ENCODE data around the gene MTF1.
"Not testable (repeated sequence)": the region's sequence is repeated elsewhere in the genome, so short reads cannot be mapped to it uniquely, and the experiment has no call there.

MTF1 gene

DNA sequence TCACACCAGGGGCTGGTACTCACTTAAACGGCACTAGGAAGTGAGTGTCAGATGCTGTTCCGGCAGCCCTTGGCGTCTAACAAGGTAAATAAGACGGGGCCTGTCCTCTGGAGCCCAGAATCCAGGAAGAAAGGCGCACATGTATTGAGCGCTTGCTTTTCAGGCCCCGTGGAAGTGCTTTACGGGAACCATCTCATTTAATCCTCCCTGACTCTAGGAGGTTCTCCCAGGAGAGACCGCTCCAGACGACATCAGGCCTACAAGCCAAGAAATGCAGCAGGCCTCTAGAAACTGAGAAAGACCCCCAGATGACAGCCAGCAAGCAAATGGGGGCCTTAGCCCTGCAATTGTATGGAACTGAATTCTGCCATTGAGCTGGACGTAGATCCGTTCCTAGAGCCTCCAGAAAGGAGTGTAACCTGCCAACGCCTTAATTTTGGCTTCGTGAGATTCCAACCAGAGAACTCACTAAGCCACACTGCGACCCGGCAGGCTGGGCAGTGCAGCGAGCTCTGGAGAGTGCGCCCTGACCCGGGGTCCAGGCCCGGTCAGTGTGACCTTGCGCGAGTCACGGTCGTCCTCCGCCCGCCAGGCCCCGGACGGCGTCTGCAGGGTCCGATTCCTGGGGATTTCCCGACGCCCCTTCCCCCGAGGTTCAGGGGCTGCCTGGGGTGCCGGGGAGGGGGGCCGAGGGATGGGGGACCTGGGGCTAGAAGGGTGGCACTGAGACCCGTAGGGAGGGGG, 66.3 kb downstream of the MTF1 start:
- DNase-seq = peak; percentile 44

- no peak for DNase-seq
Measured at GRCh38 chr1:37782491-37782890, 76.9 kb downstream of the MTF1 start.

GRCh38 chr1:37778654-37779053, 80.7 kb downstream of the MTF1 start:
- no peak for DNase-seq

DNA sequence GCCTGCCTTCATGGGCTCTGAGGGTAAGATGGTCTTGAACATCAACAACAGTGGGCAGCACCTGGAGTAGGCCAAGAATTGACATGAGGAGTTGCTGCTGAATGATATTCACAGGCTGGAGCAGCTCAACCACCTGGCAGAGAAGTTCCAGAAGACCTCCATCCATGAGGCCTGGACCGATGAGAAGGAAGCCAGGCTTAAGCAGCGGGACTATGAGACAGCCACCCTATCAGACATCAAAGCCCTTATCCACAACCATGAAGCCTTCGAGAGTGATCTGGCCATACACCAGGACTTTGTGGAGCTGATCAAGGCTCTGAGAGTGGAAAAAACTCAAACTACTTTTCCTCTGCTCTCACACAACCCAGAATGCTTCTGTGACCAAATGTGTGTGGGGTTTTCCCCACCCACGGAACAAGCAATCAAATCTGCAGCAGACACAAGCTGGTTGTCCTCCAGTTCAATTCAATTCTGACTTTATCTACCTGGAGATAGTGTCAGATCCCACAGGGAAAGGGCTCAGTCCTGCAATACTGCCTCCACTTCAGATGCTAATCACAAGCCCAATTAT, 82.4 kb downstream of the MTF1 start:
- no peak for DNase-seq

- DNase-seq = not testable (repeated sequence)
Measured at GRCh38 chr1:37771440-37771839, 88.0 kb downstream of the MTF1 start.

DNA sequence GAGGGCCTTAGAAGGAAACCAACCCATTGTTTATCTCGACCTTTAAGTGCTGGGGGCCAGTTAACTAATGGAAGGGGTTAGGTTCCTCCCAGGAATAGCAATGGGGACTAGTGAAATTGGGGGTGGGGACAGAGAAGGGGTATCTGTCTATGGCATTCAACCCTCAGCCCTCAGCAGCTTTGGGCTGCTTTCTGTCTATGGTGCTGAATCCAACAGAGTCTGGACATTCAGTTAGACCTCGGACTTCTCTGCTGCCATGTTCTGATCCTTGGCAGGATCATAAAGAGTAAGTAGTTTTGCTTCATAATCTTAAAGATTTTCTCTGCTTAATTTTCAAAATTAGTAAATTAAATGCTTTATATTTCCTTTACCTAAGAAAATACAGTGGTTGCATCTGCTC, 91.9 kb downstream of the MTF1 start:
- no peak for DNase-seq

DNA sequence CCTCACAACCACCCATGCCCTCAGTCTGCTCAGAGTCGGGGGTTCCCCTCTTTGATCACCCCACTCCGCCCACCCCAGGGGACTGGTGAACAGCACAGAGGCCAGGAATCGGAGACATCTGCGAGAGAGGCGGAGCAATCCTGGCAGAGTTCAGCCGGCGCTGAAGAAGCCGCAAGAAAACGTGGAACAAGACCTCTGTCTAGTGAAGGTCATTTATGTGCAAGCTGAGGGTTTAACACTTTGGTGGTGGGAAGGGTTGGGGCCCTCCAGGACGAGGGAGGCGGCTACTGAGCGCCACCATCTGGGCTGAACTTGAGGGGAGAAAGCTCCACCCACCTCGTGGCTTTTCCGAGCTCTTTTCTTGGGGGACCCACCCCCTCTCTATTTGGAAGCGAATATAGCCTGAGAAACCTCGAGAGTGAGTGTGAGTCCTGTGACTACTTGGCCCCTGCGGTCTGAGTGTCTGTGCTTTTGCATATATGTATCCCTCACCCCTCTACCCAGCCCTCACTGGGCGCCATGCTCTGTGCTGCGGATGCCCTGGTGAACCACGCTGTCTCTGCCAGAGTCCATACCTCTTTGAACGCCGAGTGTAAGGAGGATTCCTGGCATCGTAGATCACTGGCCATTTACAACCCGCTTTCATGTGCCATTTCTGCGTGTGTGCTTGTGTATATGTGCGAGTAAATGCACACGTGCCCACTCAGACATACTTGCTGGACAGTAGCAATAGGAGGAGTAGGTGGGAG, 93.3 kb downstream of the MTF1 start:
- DNase-seq = peak; percentile 63

GRCh38 chr1:37764888-37765441, 94.4 kb downstream of the MTF1 start, which contains the start of gene EPHA10:
Gene EPHA10 (minus strand): TSS chr1:37765120. CDS start chr1:37765066, 54 bp downstream.
- peak; percentile 72 for DNase-seq

DNA sequence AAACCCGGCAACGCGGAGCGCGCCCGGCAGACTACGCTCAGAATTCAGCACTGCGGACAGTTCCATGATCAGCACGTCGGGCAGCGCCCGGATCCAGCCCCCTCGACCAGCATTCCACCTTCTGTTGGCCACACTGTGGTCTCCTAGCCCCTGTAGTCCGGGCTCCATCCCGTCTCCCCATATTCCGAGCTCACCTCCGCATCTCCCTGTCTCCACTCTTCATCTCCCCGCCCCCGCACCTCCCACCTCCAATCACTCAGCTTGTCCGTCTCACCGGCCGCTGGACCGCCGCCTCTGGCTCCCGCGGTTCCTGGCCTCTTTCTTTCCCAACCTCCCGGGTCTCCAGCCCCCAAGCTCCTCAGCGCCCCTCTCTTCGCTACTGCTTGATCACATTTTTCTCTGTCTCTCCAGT, 95.0 kb downstream of the MTF1 start:
- peak; percentile 50 for DNase-seq

DNA sequence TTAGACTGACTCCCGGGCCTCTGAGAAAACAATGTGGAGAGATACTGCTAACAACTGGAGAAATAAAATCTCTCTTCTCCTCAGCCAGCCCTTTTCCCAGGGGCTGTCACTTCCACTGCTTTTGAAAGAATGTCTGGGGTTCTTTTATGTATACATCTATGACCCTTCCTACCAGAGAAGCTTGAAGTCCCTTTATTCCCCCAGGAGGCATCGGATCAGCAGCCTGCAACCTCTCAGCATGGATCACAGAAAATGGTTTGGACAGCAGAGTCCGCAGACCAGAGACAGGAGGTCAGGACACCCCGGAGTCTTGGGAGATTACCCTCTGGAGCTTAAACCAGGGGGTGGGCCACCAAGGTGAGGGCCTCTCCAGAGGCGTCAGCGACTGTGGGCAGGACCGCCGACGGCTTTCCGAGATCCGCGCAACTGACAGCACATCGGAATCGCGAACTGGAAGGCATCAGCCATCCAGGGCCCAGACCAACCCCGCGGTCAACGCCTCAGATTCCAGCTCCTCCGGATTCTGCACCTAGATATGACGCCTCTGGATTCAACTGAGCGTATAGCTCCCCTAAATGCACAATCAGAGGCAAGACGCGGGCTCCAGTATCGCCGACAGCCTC, 95.5 kb downstream of the MTF1 start:
- DNase-seq = no peak

DNA sequence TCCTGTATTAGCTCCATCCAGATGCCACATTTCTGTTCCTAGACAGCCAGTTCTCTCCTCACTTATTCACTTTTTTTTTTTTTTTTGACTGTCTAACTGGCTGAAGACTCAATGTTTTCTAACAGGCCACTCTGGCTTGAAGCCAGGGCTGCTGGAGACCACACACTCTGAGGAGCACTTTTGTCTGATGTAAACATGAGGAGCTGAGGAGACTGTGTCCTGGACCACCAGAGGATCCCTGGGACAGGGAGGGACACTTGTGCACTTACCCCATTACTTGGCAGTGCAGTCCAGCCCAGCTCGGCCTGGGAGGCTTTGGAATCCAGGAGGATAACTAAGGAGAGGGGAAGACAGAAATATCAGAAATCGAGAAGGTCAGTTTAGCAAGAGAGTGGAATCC, 96.9 kb downstream of the MTF1 start:
- no peak for DNase-seq

DNA sequence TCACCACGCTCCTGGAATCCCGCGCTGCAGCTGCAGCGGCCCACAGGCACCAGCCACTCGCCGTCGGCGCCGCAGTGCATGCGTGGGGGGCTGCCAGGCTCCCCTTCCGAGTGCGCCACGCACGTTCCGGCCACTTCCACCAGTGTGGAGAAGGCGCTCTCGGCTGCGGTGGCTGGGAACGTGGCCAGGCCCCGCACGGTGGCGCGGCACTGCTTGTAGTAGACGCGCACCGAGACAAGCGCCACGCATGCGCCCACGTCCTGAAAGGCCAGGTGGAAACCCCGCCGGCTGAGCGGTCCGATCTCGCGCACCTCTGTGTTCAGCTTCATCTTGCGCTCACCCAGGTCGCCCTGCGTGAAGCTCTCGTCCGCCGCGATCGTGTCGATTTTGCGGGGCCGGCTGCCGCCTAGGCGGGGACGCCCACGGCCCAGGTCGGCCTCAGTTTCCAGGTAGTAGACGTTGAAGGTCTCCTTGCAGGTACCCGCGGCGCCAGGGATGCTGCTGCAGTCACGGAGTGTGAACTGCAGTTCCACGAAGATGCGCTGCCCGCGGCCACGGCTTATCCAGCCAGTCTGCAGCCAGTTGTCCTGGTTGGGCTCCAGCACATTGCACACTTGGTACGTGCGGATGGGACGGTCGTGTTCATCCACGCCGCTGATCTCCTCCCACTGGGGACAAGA, 97.8 kb downstream of the MTF1 start:
- DNase-seq = peak; percentile 66
